Thyroid gland (tissue), 4 donors: ENCODE results near the gene OCA2. TPM values are rescaled to one million over a fixed set of nuclear protein-coding genes. Genes with fewer than 3 reads are reported as not detected.

Experiments used
- DNase-seq, 2 donors: peaks; one replicate each; pipeline ENCODE4 v3.0.0-alpha.2; 2019
- H3K27ac ChIP-seq, 3 donors: fragments of 200-600 bp; sonication (generic); 1 replicate in 2 of 3; 2 replicates in 1 of 3; pipeline ENCODE4 v1.5.1; 2016 to 2019; ENCODE audit warnings: mild to moderate bottlenecking in 1 of 3, moderate library complexity in 1 of 3
- H3K27me3 ChIP-seq: fragments of 200-600 bp; sonication (generic); one replicate; pipeline ENCODE4 v1.5.1; 2019
- H3K36me3 ChIP-seq, 2 donors: fragments of 200-600 bp; sonication (generic); one replicate each; pipeline ENCODE4 v1.5.1; 2016 to 2019
- H3K4me1 ChIP-seq, 2 donors: fragments of 200-600 bp; sonication (generic); one replicate each; pipeline ENCODE4 v1.5.1; 2017 to 2019
- H3K4me3 ChIP-seq, 3 donors: fragments of 200-600 bp; sonication (generic); replicated peaks in 1 of 3; 1 replicate in 2 of 3; 2 replicates in 1 of 3; pipeline ENCODE4 v1.5.1; 2016; ENCODE audit warnings: mild to moderate bottlenecking in 1 of 3
- H3K9me3 ChIP-seq: fragments of 200-600 bp; sonication (generic); one replicate; pipeline ENCODE4 v1.5.1; 2017
- CTCF ChIP-seq, 6 experiments: fragments of 200-600 bp in 3 of 6; fragments of 450-650 bp in 3 of 6; sonication (generic) in 3 of 6; IDR thresholded peaks; one replicate each; pipeline ENCODE4 v1.5.1; 2016 to 2019; ENCODE audit warnings: antibody characterized with exemption in 6 of 6, mild to moderate bottlenecking in 2 of 6, inconsistent platforms in 1 of 6, moderate library complexity in 1 of 6
- POLR2A ChIP-seq, 2 donors: fragments of 450-650 bp; IDR thresholded peaks; one replicate each; pipeline ENCODE4 v1.6.1; 2017; ENCODE audit warnings: antibody characterized with exemption in 2 of 2, mild to moderate bottlenecking in 2 of 2, moderate library complexity in 1 of 2
- WGBS, 2 donors: methylation state at CpG; one replicate each; pipeline ENCODE4 v1.1.5; 2017; 5-methylcytosine and 5-hydroxymethylcytosine counted together
- intact Hi-C: fragments of 100-400 bp; cut with DNase I; formaldehyde crosslinking; loops from one replicate; pipeline ENCODE4 v1.15.1; 2023
- total RNA-seq, 4 donors: library from RNA; depleted of rRNA; stranded (reverse); fragments of >200 nt; gene quantifications; one replicate each; pipeline ENCODE4 v1.2.3, GENCODE V29; 2016

Gene OCA2
- total RNA-seq, 4 donors from 2014 or later, result 5.5 to 20.5 (median 13.8) TPM

- DNase-seq, result no peak
- WGBS, 2 donors, result 90 to 96% methylated on average over 6 of the region's 6 CpGs
- intact Hi-C loops, result no loop called here
- Histone ChIP-seq H3K4me3 (no peak overlapping the region), H3K4me1 (no peaks in the 10 kb centered on the region), H3K27me3 (no peaks in the 10 kb centered on the region), H3K36me3 (no peaks in the 10 kb centered on the region), H3K27ac (no peak overlapping the region), H3K9me3 (no peaks in the 10 kb centered on the region)
- TF ChIP-seq CTCF (IDR thresholded peaks at IDR 0.05) (no peak), POLR2A (IDR thresholded peaks at IDR 0.05) (no peak)
Observed at GRCh38 chr15:27933562-27933961, 165.6 kb downstream of the OCA2 start.

GRCh38 chr15:27932600-27932999 is 166.5 kb downstream of the OCA2 start:
- WGBS, 2 donors, result 90 to 97% methylated on average over 3 of the region's 3 CpGs
- no peak for DNase-seq
- intact Hi-C loops, result no loop called here
- Histone ChIP-seq H3K4me3 (no peak overlapping the region), H3K9me3 (no peaks in the 10 kb centered on the region), H3K27ac (no peak overlapping the region), H3K4me1 (no peaks in the 10 kb centered on the region), H3K36me3 (no peaks in the 10 kb centered on the region), H3K27me3 (no peaks in the 10 kb centered on the region)
- TF ChIP-seq CTCF (IDR thresholded peaks at IDR 0.05), result no peak
- no peak for TF ChIP-seq POLR2A (IDR thresholded peaks at IDR 0.05)

GRCh38 chr15:27928386-27928785 is 170.7 kb downstream of the OCA2 start:
- Histone ChIP-seq H3K27ac (no peak overlapping the region), H3K9me3 (no peaks in the 10 kb centered on the region), H3K36me3 (no peaks in the 10 kb centered on the region), H3K4me1 (no peaks in the 10 kb centered on the region), H3K4me3 (no peak overlapping the region), H3K27me3 (no peaks in the 10 kb centered on the region)
- no peak for TF ChIP-seq POLR2A (IDR thresholded peaks at IDR 0.05)
- intact Hi-C loops, result no loop called here
- no peak for DNase-seq
- 24 to 28% methylated on average over 1 of the region's 1 CpG for WGBS, 2 donors

- WGBS, 2 donors, result 84 to 86% methylated on average over 3 of the region's 3 CpGs
- TF ChIP-seq CTCF (IDR thresholded peaks at IDR 0.05) (no peak), POLR2A (IDR thresholded peaks at IDR 0.05) (no peak)
Observed at GRCh38 chr15:27912283-27912682, 186.8 kb downstream of the OCA2 start.

GRCh38 chr15:27906802-27907201 is 192.3 kb downstream of the OCA2 start:
- Histone ChIP-seq H3K4me3 (no peak overlapping the region), H3K36me3 (no peaks in the 10 kb centered on the region), H3K27ac (no peak overlapping the region), H3K27me3 (no peaks in the 10 kb centered on the region), H3K9me3 (no peaks in the 10 kb centered on the region), H3K4me1 (no peaks in the 10 kb centered on the region)
- no peak for TF ChIP-seq CTCF (IDR thresholded peaks at IDR 0.05)
- no peak for TF ChIP-seq POLR2A (IDR thresholded peaks at IDR 0.05)
- intact Hi-C loops, result no loop called here
- no peak for DNase-seq
- WGBS, 2 donors, result 90% methylated on average over 4 of the region's 4 CpGs

More at GRCh38 chr15:27912283-27912682, 186.8 kb downstream of the OCA2 start:
- no peak overlapping the region for H3K27ac ChIP-seq
- no peaks in the 10 kb centered on the region for H3K36me3 ChIP-seq
- DNase-seq, result no peak
- no peaks in the 10 kb centered on the region for H3K27me3 ChIP-seq
- H3K4me1 ChIP-seq, result no peaks in the 10 kb centered on the region
- intact Hi-C loops, result no loop called here
- no peak overlapping the region for H3K4me3 ChIP-seq
- no peaks in the 10 kb centered on the region for H3K9me3 ChIP-seq

GRCh38 chr15:27903405-27903804 is 195.7 kb downstream of the OCA2 start:
- intact Hi-C loops, result no loop called here
- DNase-seq, result no peak
- Histone ChIP-seq H3K27ac (no peak overlapping the region), H3K36me3 (no peaks in the 10 kb centered on the region), H3K27me3 (no peaks in the 10 kb centered on the region), H3K4me3 (no peak overlapping the region), H3K4me1 (no peaks in the 10 kb centered on the region), H3K9me3 (no peaks in the 10 kb centered on the region)
- TF ChIP-seq POLR2A (IDR thresholded peaks at IDR 0.05) (no peak), CTCF (IDR thresholded peaks at IDR 0.05) (no peak)
- 89 to 94% methylated on average over 9 of the region's 9 CpGs for WGBS, 2 donors
